ENCODE measurements around the gene CDK11B. TPM values are rescaled to one million over a fixed set of nuclear protein-coding genes. Genes with fewer than 3 reads are reported as not detected.

Gene CDK11B
- total and polyA plus RNA-seq, 2 experiments from 2014 or later: 11.7 to 19.1 TPM

GRCh38 chr1:1625404-1625775 lies 33.4 kb downstream of the CDK11B start:
- Histone ChIP-seq H3F3A (ENCODE audit: insufficient read depth) (no peaks in the 10 kb centered on the region), H3K9ac (no peak overlapping the region), H3K36me3 (ENCODE audit: low read depth) (no peaks in the 10 kb centered on the region), H3K4me2 (ENCODE audit: unreplicated experiment) (no peak overlapping the region), H4K20me1 (ENCODE audit: insufficient read depth) (no peaks in the 10 kb centered on the region), H2AFZ (no peak overlapping the region), H3K4me3 (no peak overlapping the region), H3K27me3 (replicated peaks; ENCODE audit: insufficient read depth) (no peaks in the 10 kb centered on the region), H3K27ac (no peak overlapping the region), H3K9me2 (ENCODE audit: insufficient read depth) (no peaks in the 10 kb centered on the region), H3K9me3 (ENCODE audit: low read depth) (no peaks in the 10 kb centered on the region), H3K79me2 (ENCODE audit: insufficient read depth) (no peaks in the 10 kb centered on the region), H3K4me1 (ENCODE audit: insufficient read depth) (no peaks in the 10 kb centered on the region)
- 79 to 82% methylated on average over 21 to 28 of the region's 28 CpGs for WGBS, 2 experiments (ENCODE audit: low coverage in 1 of 2, low lambda C conversion rate in 2 of 2, missing lambda C conversion rate in 2 of 2)
- no peak for DNase-seq
- in situ Hi-C loops (cut with MboI): no loop called here
- TF ChIP-seq EZH2 (IDR thresholded peaks at IDR 0.05; ENCODE audit: insufficient read depth, poor library complexity, severe bottlenecking) (no peak), EZH2phosphoT487 (IDR thresholded peaks at IDR 0.05; ENCODE audit: insufficient read depth, low read depth) (no peak)

- no peak overlapping the region for H3K9ac ChIP-seq
- H2AFZ ChIP-seq: no peak overlapping the region
- H3K4me2 ChIP-seq (ENCODE audit: unreplicated experiment): no peak overlapping the region
- no peaks in the 10 kb centered on the region for H3K27me3 ChIP-seq (replicated peaks; ENCODE audit: insufficient read depth)
- no peak overlapping the region for H3K27ac ChIP-seq
- no peak for DNase-seq
- 72 to 79% methylated on average over 32 to 37 of the region's 38 CpGs for WGBS, 2 experiments (ENCODE audit: low coverage in 1 of 2, low lambda C conversion rate in 2 of 2, missing lambda C conversion rate in 2 of 2)
- no peaks in the 10 kb centered on the region for H3F3A ChIP-seq (ENCODE audit: insufficient read depth)
- H3K9me3 ChIP-seq (ENCODE audit: low read depth): no peaks in the 10 kb centered on the region
- no peaks in the 10 kb centered on the region for H4K20me1 ChIP-seq (ENCODE audit: insufficient read depth)
- no peaks in the 10 kb centered on the region for H3K9me2 ChIP-seq (ENCODE audit: insufficient read depth)
- H3K4me3 ChIP-seq: no peak overlapping the region
- no peak for TF ChIP-seq EZH2 (IDR thresholded peaks at IDR 0.05; ENCODE audit: insufficient read depth, poor library complexity, severe bottlenecking)
- no peak for TF ChIP-seq EZH2phosphoT487 (IDR thresholded peaks at IDR 0.05; ENCODE audit: insufficient read depth, low read depth)
- H3K4me1 ChIP-seq (ENCODE audit: insufficient read depth): no peaks in the 10 kb centered on the region
- H3K36me3 ChIP-seq (ENCODE audit: low read depth): no peaks in the 10 kb centered on the region
- H3K79me2 ChIP-seq (ENCODE audit: insufficient read depth): no peaks in the 10 kb centered on the region
- in situ Hi-C loops (cut with MboI): no loop called here
Observed at GRCh38 chr1:1624443-1625403, 34.1 kb downstream of the CDK11B start.

GRCh38 chr1:1623631-1624442 lies 35.0 kb downstream of the CDK11B start:
- DNase-seq: no peak
- no peak for TF ChIP-seq EZH2phosphoT487 (IDR thresholded peaks at IDR 0.05; ENCODE audit: insufficient read depth, low read depth)
- TF ChIP-seq EZH2 (IDR thresholded peaks at IDR 0.05; ENCODE audit: insufficient read depth, poor library complexity, severe bottlenecking): no peak
- Histone ChIP-seq H3K4me2 (ENCODE audit: unreplicated experiment) (no peak overlapping the region), H4K20me1 (ENCODE audit: insufficient read depth) (no peaks in the 10 kb centered on the region), H3K27ac (no peak overlapping the region), H3K9me3 (ENCODE audit: low read depth) (no peaks in the 10 kb centered on the region), H3K9ac (no peak overlapping the region), H3K4me3 (no peak overlapping the region), H3F3A (ENCODE audit: insufficient read depth) (no peaks in the 10 kb centered on the region), H3K27me3 (replicated peaks; ENCODE audit: insufficient read depth) (no peaks in the 10 kb centered on the region), H3K4me1 (ENCODE audit: insufficient read depth) (no peaks in the 10 kb centered on the region), H3K36me3 (ENCODE audit: low read depth) (no peaks in the 10 kb centered on the region), H3K79me2 (ENCODE audit: insufficient read depth) (no peaks in the 10 kb centered on the region), H2AFZ (no peak overlapping the region), H3K9me2 (ENCODE audit: insufficient read depth) (no peaks in the 10 kb centered on the region)
- WGBS, 2 experiments (ENCODE audit: low coverage in 1 of 2, low lambda C conversion rate in 2 of 2, missing lambda C conversion rate in 2 of 2): 93 to 95% methylated on average over 41 to 51 of the region's 51 CpGs
- in situ Hi-C loops (cut with MboI): no loop called here

- H3K4me2 ChIP-seq (ENCODE audit: unreplicated experiment): no peak overlapping the region
- H4K20me1 ChIP-seq (ENCODE audit: insufficient read depth): no peaks in the 10 kb centered on the region
- H2AFZ ChIP-seq: no peak overlapping the region
- no peaks in the 10 kb centered on the region for H3K9me3 ChIP-seq (ENCODE audit: low read depth)
- H3K27ac ChIP-seq: no peak overlapping the region
- H3K27me3 ChIP-seq (replicated peaks; ENCODE audit: insufficient read depth): no peaks in the 10 kb centered on the region
- no peak overlapping the region for H3K4me3 ChIP-seq
- no peaks in the 10 kb centered on the region for H3F3A ChIP-seq (ENCODE audit: insufficient read depth)
- TF ChIP-seq EZH2phosphoT487 (IDR thresholded peaks at IDR 0.05; ENCODE audit: insufficient read depth, low read depth) (no peak), EZH2 (IDR thresholded peaks at IDR 0.05; ENCODE audit: insufficient read depth, poor library complexity, severe bottlenecking) (no peak)
- H3K36me3 ChIP-seq (ENCODE audit: low read depth): no peaks in the 10 kb centered on the region
- 92 to 95% methylated on average over 29 to 33 of the region's 33 CpGs for WGBS, 2 experiments (ENCODE audit: low coverage in 1 of 2, low lambda C conversion rate in 2 of 2, missing lambda C conversion rate in 2 of 2)
- H3K9ac ChIP-seq: no peak overlapping the region
- in situ Hi-C loops (cut with MboI): no loop called here
- no peaks in the 10 kb centered on the region for H3K9me2 ChIP-seq (ENCODE audit: insufficient read depth)
- DNase-seq: no peak
- peaks cover 2% of the 10 kb centered on the region; the same call in 1 of the 2 replicates for H3K79me2 ChIP-seq (ENCODE audit: insufficient read depth)
- H3K4me1 ChIP-seq (ENCODE audit: insufficient read depth): no peaks in the 10 kb centered on the region
Observed at GRCh38 chr1:1623181-1623630, 35.6 kb downstream of the CDK11B start.
